H1 (cell line): ENCODE results near the gene ST6GALNAC5. TPM values are rescaled to one million over a fixed set of nuclear protein-coding genes. Genes with fewer than 3 reads are reported as not detected.

Source experiments
- CTCF ChIA-PET: fragments of 300-600 bp; sonication (Branson Sonifier 250); formaldehyde crosslinking; loops from one replicate; lab custom pipeline; 2021; ENCODE audit not compliant: partially characterized antibody; lab: Charles Lee
- POLR2A ChIA-PET: fragments of 300-600 bp; sonication (Branson Sonifier 250); formaldehyde crosslinking; loops from one replicate; lab custom pipeline; 2021; ENCODE audit warnings: inconsistent platforms; ENCODE audit not compliant: partially characterized antibody; lab: Charles Lee
- DNase-seq, 2 experiments: peaks; one replicate each; pipeline versions ENCODE4 v3.0.0 to v3.0.0-alpha.2; 2010 to 2022; ENCODE audit warnings: low spot score in 2 of 2, low read depth in 1 of 2, mixed read lengths in 1 of 2
- FAIRE-seq: peaks from 2 replicates; lab custom pipeline; 2011; peaks lifted over from hg19 to GRCh38; lab: Jason Lieb, UNC
- H2AFZ ChIP-seq: 2 replicates; pipeline ENCODE4 v1.8.1; 2012; ENCODE audit warnings: low read length, inconsistent platforms
- H2AK5ac ChIP-seq: 2 replicates; pipeline ENCODE4 v1.6.1; 2013; ENCODE audit warnings: low read depth, low read length
- H2BK120ac ChIP-seq: replicated peaks from 2 replicates; pipeline ENCODE3; 2013; ENCODE audit warnings: low read depth, low read length, inconsistent platforms
- H2BK12ac ChIP-seq: 2 replicates; pipeline ENCODE4 v1.6.1; 2013; ENCODE audit warnings: low read depth, low read length
- H2BK15ac ChIP-seq: 2 replicates; pipeline ENCODE4 v1.6.1; 2013; ENCODE audit warnings: low read length
- H2BK20ac ChIP-seq: 2 replicates; pipeline ENCODE4 v1.6.1; 2013; ENCODE audit warnings: low read length
- H2BK5ac ChIP-seq: 2 replicates; pipeline ENCODE4 v1.6.1; 2013; ENCODE audit warnings: low read depth, low read length
- H3K14ac ChIP-seq: 2 replicates; pipeline ENCODE4 v1.6.1; 2013; ENCODE audit warnings: inconsistent platforms; ENCODE audit not compliant: insufficient read length
- H3K18ac ChIP-seq: 2 replicates; pipeline ENCODE4 v1.6.1; 2013; ENCODE audit warnings: low read length; ENCODE audit errors: extremely low read depth
- H3K23ac ChIP-seq: 2 replicates; pipeline ENCODE4 v1.6.1; 2013; ENCODE audit warnings: inconsistent platforms; ENCODE audit not compliant: insufficient read length
- H3K23me2 ChIP-seq: 2 replicates; pipeline ENCODE4 v1.6.1; 2013; ENCODE audit warnings: low read depth, low read length
- H3K27ac ChIP-seq: 2 replicates; pipeline ENCODE4 v1.6.1; 2011; ENCODE audit warnings: low read depth, low read length, inconsistent platforms
- H3K27me3 ChIP-seq, 4 experiments: replicated peaks in 1 of 4; 1 replicate in 1 of 4; 2 replicates in 3 of 4; pipeline versions ENCODE4 v1.6.1 to v1.8.1; 2011 to 2013; ENCODE audit warnings: low read length in 3 of 4, mild to moderate bottlenecking in 3 of 4, inconsistent platforms in 2 of 4, mixed read lengths in 2 of 4, moderate library complexity in 1 of 4; ENCODE audit not compliant: control insufficient read depth in 3 of 4, insufficient read depth in 3 of 4; ENCODE audit errors: extremely low read depth in 1 of 4
- H3K36me3 ChIP-seq, 4 experiments: 2 replicates each; pipeline versions ENCODE4 v1.6.1 to v1.8.1; 2011 to 2013; ENCODE audit warnings: mild to moderate bottlenecking in 4 of 4, low read length in 3 of 4, moderate library complexity in 2 of 4, control low read depth in 1 of 4, inconsistent platforms in 1 of 4; ENCODE audit not compliant: insufficient read depth in 4 of 4, control insufficient read depth in 2 of 4
- H3K4ac ChIP-seq: replicated peaks from 2 replicates; pipeline ENCODE3; 2013; ENCODE audit warnings: low read length, low read depth, mixed read lengths, inconsistent platforms; ENCODE audit not compliant: insufficient read length
- H3K4me1 ChIP-seq, 4 experiments: replicated peaks in 1 of 4; 1 replicate in 1 of 4; 2 replicates in 3 of 4; pipeline versions ENCODE4 v1.6.1 to v1.8.1; 2011 to 2013; ENCODE audit warnings: low read length in 3 of 4, inconsistent platforms in 2 of 4, mixed read lengths in 1 of 4; ENCODE audit not compliant: insufficient read depth in 4 of 4, control insufficient read depth in 3 of 4
- H3K4me2 ChIP-seq, 2 experiments: 2 replicates each; pipeline versions ENCODE4 v1.6.1 to v1.8.1; 2011 to 2013; ENCODE audit warnings: low read depth in 2 of 2, low read length in 2 of 2, control low read depth in 1 of 2, inconsistent platforms in 1 of 2, mild to moderate bottlenecking in 1 of 2; ENCODE audit not compliant: insufficient read depth in 1 of 2
- H3K4me3 ChIP-seq, 4 experiments: fragments of 200-600, 300-600 bp in 1 of 4; sonication (generic), shearing (Covaris generic), sonication (Bioruptor Twin) in 1 of 4; 2 replicates each; pipeline versions ENCODE4 v1.5.1 to v1.8.1; 2011 to 2016; ENCODE audit warnings: low read length in 4 of 4, low read depth in 3 of 4, control low read depth in 2 of 4, inconsistent platforms in 2 of 4, mild to moderate bottlenecking in 2 of 4, mixed read lengths in 1 of 4, moderate library complexity in 1 of 4; ENCODE audit not compliant: insufficient read depth in 2 of 4; ENCODE audit errors: extremely low read depth in 1 of 4
- H3K56ac ChIP-seq: replicated peaks from 2 replicates; pipeline ENCODE3; 2013; ENCODE audit warnings: low read depth, mild to moderate bottlenecking, mixed read lengths, low read length, inconsistent platforms; ENCODE audit not compliant: insufficient read length
- H3K79me1 ChIP-seq: 2 replicates; pipeline ENCODE4 v1.6.1; 2013; ENCODE audit warnings: low read depth, low read length, control low read depth
- H3K79me2 ChIP-seq, 2 experiments: 2 replicates each; pipeline versions ENCODE4 v1.6.1 to v1.8.1; 2012 to 2013; ENCODE audit warnings: low read length in 2 of 2, mild to moderate bottlenecking in 2 of 2, inconsistent platforms in 1 of 2; ENCODE audit not compliant: insufficient read depth in 2 of 2, control insufficient read depth in 1 of 2
- H3K9ac ChIP-seq, 4 experiments: replicated peaks in 1 of 4; 1 replicate in 1 of 4; 2 replicates in 3 of 4; pipeline versions ENCODE4 v1.6.1 to v1.8.1; 2011 to 2013; ENCODE audit warnings: low read depth in 3 of 4, low read length in 3 of 4, control low read depth in 2 of 4, mild to moderate bottlenecking in 2 of 4, moderate library complexity in 2 of 4, inconsistent platforms in 1 of 4; ENCODE audit errors: extremely low read depth in 1 of 4
- H3K9me3 ChIP-seq, 2 experiments: 2 replicates each; pipeline versions ENCODE4 v1.6.1 to v1.8.1; 2012 to 2013; ENCODE audit warnings: mild to moderate bottlenecking in 2 of 2, moderate library complexity in 2 of 2, control low read depth in 1 of 2, inconsistent platforms in 1 of 2, low read depth in 1 of 2, low read length in 1 of 2, mixed read lengths in 1 of 2; ENCODE audit not compliant: insufficient read depth in 2 of 2
- H4K20me1 ChIP-seq, 2 experiments: replicated peaks in 1 of 2; 2 replicates each; pipeline versions ENCODE3 to v1.8.1; 2011 to 2013; ENCODE audit warnings: inconsistent platforms in 2 of 2, low read length in 2 of 2, mild to moderate bottlenecking in 1 of 2; ENCODE audit not compliant: insufficient read depth in 2 of 2, control insufficient read depth in 1 of 2
- H4K5ac ChIP-seq: 2 replicates; pipeline ENCODE4 v1.6.1; 2013; ENCODE audit warnings: low read length, low read depth, mixed read lengths, inconsistent platforms; ENCODE audit not compliant: insufficient read length
- H4K8ac ChIP-seq: 2 replicates; pipeline ENCODE4 v1.8.0; 2013; ENCODE audit warnings: mild to moderate bottlenecking, moderate library complexity, low read length, inconsistent platforms; ENCODE audit not compliant: insufficient read depth; ENCODE audit errors: extremely low read depth
- H4K91ac ChIP-seq: replicated peaks from 2 replicates; pipeline ENCODE3; 2013; ENCODE audit warnings: low read length, mixed read lengths, inconsistent platforms; ENCODE audit not compliant: insufficient read length
- ATF2 ChIP-seq: IDR thresholded peaks from 2 replicates; pipeline ENCODE4 v1.6.1; 2012; ENCODE audit warnings: low read length, inconsistent platforms
- BCL11A ChIP-seq, 2 experiments: IDR thresholded peaks; one replicate each; pipeline ENCODE4 v1.6.1; 2011; ENCODE audit warnings: low read depth in 2 of 2, low read length in 2 of 2, mild to moderate bottlenecking in 2 of 2
- CHD2 ChIP-seq: IDR thresholded peaks from 2 replicates; pipeline ENCODE4 v1.6.1; 2012; ENCODE audit warnings: low read length, improper control_type of control experiment
- HDAC2 ChIP-seq, 2 experiments: fragments of 300-600 bp in 1 of 2; sonication (generic) in 1 of 2; IDR thresholded peaks; 2 replicates each; pipeline ENCODE4 v1.6.1; 2011 to 2012; ENCODE audit warnings: low read depth in 2 of 2, low read length in 2 of 2, mild to moderate bottlenecking in 2 of 2, moderate library complexity in 2 of 2, borderline replicate concordance in 1 of 2, inconsistent platforms in 1 of 2
- KDM4A ChIP-seq: IDR thresholded peaks from one replicate; pipeline ENCODE4 v1.7.1; 2012; ENCODE audit warnings: low read depth, mild to moderate bottlenecking, moderate library complexity, low read length, inconsistent platforms; ENCODE audit not compliant: severe bottlenecking
- POU5F1 ChIP-seq: IDR thresholded peaks from 2 replicates; pipeline ENCODE4 v1.6.1; 2011; ENCODE audit warnings: low read depth, mild to moderate bottlenecking, low read length, moderate library complexity
- SP4 ChIP-seq: IDR thresholded peaks from 2 replicates; pipeline ENCODE4 v1.6.1; 2012; ENCODE audit warnings: low read length, inconsistent platforms
- TAF1 ChIP-seq: IDR thresholded peaks from 2 replicates; pipeline ENCODE4 v1.6.1; 2011; ENCODE audit warnings: mild to moderate bottlenecking, low read depth, low read length
- TEAD4 ChIP-seq: IDR thresholded peaks from 2 replicates; pipeline ENCODE4 v1.6.1; 2012; ENCODE audit warnings: low read depth, low read length, inconsistent platforms, mixed read lengths
- WGBS, 2 experiments: shearing (Covaris generic) in 1 of 2; methylation state at CpG; one replicate each; pipeline versions ENCODE4 v1.1.6 to v1.1.7; 2013 to 2015; ENCODE audit warnings: low lambda C conversion rate in 2 of 2, mixed read lengths in 2 of 2, inconsistent platforms in 1 of 2, low coverage in 1 of 2, missing lambda C conversion rate in 1 of 2; ENCODE audit not compliant: insufficient replicate concordance in 2 of 2, insufficient coverage in 1 of 2, insufficient read length in 1 of 2; ENCODE audit errors: extremely low coverage in 1 of 2, missing lambda C conversion rate in 1 of 2; 5-methylcytosine and 5-hydroxymethylcytosine counted together
- polyA plus RNA-seq, 7 experiments: library from polyadenylated mRNA; depleted of rRNA in 3 of 7; stranded (reverse) in 5 of 7; unstranded in 2 of 7; fragments of >200 nt in 5 of 7; fragments of 200-250 nt in 2 of 7; gene quantifications; 1 replicate in 5 of 7; 2 replicates in 1 of 7; 4 replicates in 1 of 7; pipeline versions ENCODE4 v1.2.1 to v1.2.3, GENCODE V29; 2011 to 2013; ENCODE audit warnings: missing spikeins in 2 of 7, mixed read lengths in 2 of 7
- total RNA-seq: library from RNA; stranded (reverse); fragmentation: NEBNext Ultra II Directional; extraction: Animal tissue kit (Norgen Biotek cat#: 25700); gene quantifications from 2 replicates; pipeline ENCODE4 v1.2.1, GENCODE V29; 2021
- TF ChIP-seq, protein P1 (sequence below), 3 experiments: IDR thresholded peaks; 1 replicate in 2 of 3; 2 replicates in 1 of 3; pipeline versions ENCODE4 v1.5.1 to v1.6.1; 2011; ENCODE audit warnings: low read length in 3 of 3, mild to moderate bottlenecking in 3 of 3, inconsistent platforms in 2 of 3, low read depth in 1 of 3, moderate library complexity in 1 of 3; ENCODE audit not compliant: insufficient read depth in 1 of 3; ENCODE audit errors: control extremely low read depth in 1 of 3

The ST6GALNAC5 gene
- total and polyA plus RNA-seq, 2 of the 8 experiments (the other 6 are each of a cell fraction or from before 2014, with no cell fraction given), result 6.2 to 7.3 TPM

DNA sequence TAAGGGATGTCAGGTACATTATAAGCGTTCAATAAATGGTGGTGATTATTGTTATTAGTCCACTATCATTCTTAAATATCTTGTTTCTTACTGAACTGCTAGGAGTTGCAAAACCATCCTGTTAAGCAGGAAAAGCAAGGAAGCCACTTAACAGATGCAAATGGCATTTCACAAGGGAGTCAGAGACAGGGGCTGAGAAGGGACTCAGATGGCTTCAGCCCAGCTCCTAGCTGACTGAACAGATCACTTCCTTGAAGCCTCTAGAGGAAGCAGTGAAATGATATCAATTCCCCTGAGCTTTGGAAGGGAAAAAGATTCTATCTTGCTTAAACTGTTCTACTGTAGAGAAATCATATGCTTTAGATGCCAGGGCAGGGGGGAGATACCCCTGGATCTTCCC, 151.5 kb downstream of the ST6GALNAC5 start:
- H4K8ac ChIP-seq, result no peak overlapping the region
- DNase-seq (no peak), FAIRE-seq (peak; percentile 42)
- no peaks in the 10 kb centered on the region for H3K79me2 ChIP-seq
- no peaks in the 10 kb centered on the region for H3K79me1 ChIP-seq
- H3K27ac ChIP-seq, result no peak overlapping the region
- no peaks in the 10 kb centered on the region for H3K36me3 ChIP-seq
- no peaks in the 10 kb centered on the region; the same call in 1 of the 2 replicates for H3K23me2 ChIP-seq
- H3K9ac ChIP-seq, result no peak overlapping the region
- no peak overlapping the region for H2BK15ac ChIP-seq
- H3K27me3 ChIP-seq, result no peaks in the 10 kb centered on the region
- H2BK12ac ChIP-seq, result no peak overlapping the region
- H3K23ac ChIP-seq, result no peak overlapping the region
- no peak overlapping the region for H3K56ac ChIP-seq
- H2BK20ac ChIP-seq, result no peak overlapping the region
- 83% methylated on average over 1 of the region's 1 CpG; no CpG with 5 or more reads in 1 of the 2 experiments for WGBS, 2 experiments
- H3K4ac ChIP-seq, result no peak overlapping the region
- H2BK120ac ChIP-seq, result no peak overlapping the region
- H3K4me3 ChIP-seq, result no peak overlapping the region
- ChIA-PET CTCF (interaction anchor here (1.0 to 1.5 kb wide), 3 partner anchors 12 to 62 kb away, joined by 3 to 5 read pairs (median 4); no protein-coding TSS in a partner anchor), POLR2A (interaction anchor here (0.9 kb wide), 1 partner anchor 9 kb away, joined by 3 read pairs; no protein-coding TSS in a partner anchor)
- peaks cover 0 to 9% (median 6%) of the 10 kb centered on the region in 4 experiments; a peak in 5 of 7 replicates for H3K4me1 ChIP-seq
- no peak overlapping the region for H3K18ac ChIP-seq
- no peak overlapping the region; a peak in 1 of 4 replicates for H3K4me2 ChIP-seq
- H3K9me3 ChIP-seq, result no peaks in the 10 kb centered on the region
- no peak overlapping the region for H2BK5ac ChIP-seq
- no peak overlapping the region for H2AK5ac ChIP-seq
- no peak overlapping the region for H2AFZ ChIP-seq
- H4K20me1 ChIP-seq, result no peaks in the 10 kb centered on the region
- no peak overlapping the region for H3K14ac ChIP-seq
- no peak overlapping the region for H4K91ac ChIP-seq
- H4K5ac ChIP-seq, result no peak overlapping the region
- no peak for TF ChIP-seq ATF2
- TF ChIP-seq KDM4A, result no peak
- TF ChIP-seq, protein P1, sequence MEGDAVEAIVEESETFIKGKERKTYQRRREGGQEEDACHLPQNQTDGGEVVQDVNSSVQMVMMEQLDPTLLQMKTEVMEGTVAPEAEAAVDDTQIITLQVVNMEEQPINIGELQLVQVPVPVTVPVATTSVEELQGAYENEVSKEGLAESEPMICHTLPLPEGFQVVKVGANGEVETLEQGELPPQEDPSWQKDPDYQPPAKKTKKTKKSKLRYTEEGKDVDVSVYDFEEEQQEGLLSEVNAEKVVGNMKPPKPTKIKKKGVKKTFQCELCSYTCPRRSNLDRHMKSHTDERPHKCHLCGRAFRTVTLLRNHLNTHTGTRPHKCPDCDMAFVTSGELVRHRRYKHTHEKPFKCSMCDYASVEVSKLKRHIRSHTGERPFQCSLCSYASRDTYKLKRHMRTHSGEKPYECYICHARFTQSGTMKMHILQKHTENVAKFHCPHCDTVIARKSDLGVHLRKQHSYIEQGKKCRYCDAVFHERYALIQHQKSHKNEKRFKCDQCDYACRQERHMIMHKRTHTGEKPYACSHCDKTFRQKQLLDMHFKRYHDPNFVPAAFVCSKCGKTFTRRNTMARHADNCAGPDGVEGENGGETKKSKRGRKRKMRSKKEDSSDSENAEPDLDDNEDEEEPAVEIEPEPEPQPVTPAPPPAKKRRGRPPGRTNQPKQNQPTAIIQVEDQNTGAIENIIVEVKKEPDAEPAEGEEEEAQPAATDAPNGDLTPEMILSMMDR (IDR thresholded peaks at IDR 0.05; ENCODE audit: control extremely low read depth in 1 of 3, insufficient read depth in 1 of 3, low read depth in 1 of 3, low read length in 3 of 3), result no peak
- no peak for TF ChIP-seq TEAD4
- no peak for TF ChIP-seq CHD2
- TF ChIP-seq TAF1, result no peak
- no peak for TF ChIP-seq HDAC2 (IDR thresholded peaks at IDR 0.05; ENCODE audit: borderline replicate concordance in 1 of 2, low read depth in 2 of 2, low read length in 2 of 2)
- TF ChIP-seq BCL11A (IDR thresholded peaks at IDR 0.05; ENCODE audit: low read depth in 2 of 2, low read length in 2 of 2), result no peak
- TF ChIP-seq POU5F1, result no peak
- TF ChIP-seq SP4, result no peak
